Measurements from ENCODE around the gene H2AZ2.
"Not testable (repeated sequence)": the region's sequence is repeated elsewhere in the genome, so short reads cannot be mapped to it uniquely, and the experiment has no call there.

Gene H2AZ2

DNA sequence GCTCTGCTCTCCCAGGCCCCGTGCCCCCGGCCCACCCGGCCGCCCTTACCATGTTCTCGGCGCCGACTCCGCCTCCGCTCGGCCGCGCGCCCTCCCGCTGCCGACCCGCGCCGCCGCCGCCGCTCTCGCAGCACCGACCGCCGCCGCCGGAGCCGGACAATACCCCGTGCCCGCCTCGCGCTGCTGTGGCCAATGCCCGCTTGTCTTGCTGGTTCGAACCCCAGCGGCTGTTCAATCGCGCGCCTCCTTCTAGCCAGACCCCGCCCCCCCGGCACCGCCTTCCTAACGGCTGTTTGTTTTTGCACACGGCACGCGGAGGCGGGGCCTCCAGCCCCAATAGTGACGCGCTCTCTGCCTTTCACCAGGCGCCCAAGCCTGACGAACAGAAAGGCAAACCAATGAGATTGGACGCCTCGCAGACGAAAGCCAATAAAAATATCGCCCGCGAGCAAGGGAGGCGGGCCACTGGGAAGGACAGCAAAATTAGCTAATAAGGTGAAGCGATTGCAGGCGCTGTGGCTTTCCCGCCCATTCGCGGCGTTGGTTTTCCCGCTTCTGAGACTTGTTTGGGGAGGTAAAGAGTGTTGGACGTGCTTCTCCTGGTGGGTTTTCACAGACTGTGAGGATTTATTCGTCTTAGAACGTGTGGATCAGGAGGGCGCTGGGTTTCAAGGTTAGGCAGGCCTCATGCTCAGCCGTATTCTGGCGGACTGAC is at the start of gene H2AZ2:
Gene H2AZ2, minus strand, starts transcription at position 168 of the 715 bp plus-strand sequence. Its CDS starts 116 bp downstream, at position 52.
- peak; percentile 99 for DNase-seq

DNA sequence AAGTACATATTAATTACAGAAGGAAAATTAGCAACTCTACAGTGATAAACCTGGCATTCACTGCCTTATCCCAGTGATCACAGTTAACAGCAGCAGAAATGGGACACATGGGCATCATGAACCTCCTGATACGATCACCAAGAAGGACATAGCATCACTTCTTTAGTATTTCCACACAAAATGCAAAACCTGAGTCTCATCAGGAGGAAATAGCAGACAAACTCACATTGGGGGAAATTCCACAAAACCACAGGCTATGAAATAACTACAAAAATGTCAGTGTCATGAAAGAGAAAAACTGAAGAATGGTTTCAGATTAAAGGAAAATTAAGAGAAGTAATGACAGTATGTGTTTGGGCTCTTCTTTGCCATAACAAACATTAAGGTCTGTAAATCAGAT is 49.4 kb upstream of the H2AZ2 start:
- DNase-seq, result no peak

DNA sequence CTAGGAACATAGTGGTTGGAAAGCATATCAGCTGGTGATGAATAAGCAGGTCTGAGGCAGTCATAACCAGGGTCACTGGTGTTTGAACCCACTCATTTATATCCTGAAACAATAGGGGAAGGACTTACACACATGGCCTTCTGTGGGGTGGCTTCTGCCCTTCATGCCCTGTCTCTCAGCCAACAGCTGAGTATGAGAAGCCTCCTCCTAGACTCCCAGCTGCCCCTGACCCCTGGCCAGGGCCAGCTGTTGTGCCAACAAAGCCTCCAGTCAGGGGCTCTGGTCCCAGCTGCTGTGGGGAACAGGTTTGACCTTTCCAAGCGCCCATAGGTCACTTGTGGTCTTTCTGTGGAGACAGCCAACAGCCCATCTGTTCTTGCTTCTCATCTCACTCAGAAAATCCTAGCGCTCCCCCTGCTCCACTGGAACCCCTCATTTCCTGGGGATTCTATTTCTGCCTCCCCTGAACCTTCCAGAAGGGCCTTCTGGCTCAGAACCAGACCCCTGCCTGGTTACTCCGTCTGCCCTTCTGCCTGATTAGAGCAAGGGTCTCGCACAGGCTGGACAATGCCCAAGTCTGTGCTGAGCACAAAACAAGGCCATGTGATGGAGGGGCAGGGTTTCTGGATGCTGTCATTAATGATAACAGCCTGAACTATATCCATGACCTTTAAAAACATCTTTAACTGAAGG is 47.1 kb upstream of the H2AZ2 start:
- no peak for DNase-seq

DNA sequence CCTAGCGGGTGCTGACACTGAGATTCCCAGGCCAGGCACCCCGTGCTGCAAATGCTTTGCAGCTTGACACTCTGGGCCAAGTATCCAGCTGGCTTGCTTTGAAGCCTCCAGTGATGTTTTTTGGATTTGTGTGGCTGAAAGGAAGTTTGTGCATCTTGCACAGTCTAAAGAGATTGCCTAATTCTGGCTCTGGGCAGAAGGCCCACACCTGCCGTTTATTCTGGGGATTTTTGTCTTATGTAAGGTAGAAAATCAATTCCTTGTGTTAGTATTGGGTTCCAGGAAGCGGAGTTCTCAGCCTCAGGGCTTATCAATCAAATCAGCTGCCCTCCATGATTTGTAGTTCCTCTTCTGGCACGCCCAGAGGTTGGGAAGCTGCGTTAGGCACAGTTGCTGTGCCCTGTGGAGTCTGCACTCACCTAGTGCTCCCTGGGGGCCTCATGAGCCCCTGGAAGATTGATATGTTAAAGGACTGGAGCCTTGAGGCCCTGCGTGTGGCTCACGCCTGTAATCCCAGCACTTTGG is 45.9 kb upstream of the H2AZ2 start:
- no peak for DNase-seq

DNA sequence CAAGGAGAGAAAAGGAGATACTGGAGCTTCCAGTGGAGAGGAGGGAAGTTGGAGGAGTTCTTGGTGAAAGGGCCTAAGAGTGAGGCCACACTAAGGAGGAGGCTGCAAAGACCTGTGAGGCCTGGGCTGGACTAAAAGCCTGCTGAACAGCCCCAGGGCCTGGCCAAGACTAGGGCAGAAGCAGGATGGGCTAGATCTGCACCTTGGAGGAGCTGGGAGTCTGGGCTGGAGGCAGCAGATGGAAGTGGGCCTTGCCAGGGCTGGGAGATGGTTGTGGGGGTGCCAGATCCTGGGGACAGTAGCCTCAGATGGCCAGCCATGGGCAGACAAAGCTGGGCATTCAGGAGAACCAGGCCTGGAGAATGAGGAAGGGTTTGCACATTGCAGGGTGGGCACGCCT is 43.9 kb upstream of the H2AZ2 start:
- DNase-seq, result no peak

DNA sequence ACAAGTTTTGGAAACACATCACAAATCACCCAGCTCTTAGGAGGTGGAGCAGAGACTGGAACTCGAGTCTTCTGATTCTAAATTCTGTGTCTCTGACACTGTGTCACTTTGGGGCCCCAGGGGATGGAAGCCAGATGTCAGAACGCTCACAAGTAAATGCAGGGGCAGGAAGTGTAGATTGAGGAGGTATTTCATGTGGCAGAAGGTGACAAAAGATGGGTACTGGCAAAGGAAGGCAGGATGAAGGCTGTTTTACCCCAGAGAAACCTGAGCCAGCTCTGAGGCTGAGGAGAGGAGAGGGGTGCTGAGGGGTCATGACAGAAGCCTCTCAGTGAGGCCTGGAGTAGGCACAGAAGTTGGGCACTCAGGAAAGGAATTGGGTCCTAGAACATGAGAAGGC is 43.5 kb upstream of the H2AZ2 start:
- no peak for DNase-seq

DNA sequence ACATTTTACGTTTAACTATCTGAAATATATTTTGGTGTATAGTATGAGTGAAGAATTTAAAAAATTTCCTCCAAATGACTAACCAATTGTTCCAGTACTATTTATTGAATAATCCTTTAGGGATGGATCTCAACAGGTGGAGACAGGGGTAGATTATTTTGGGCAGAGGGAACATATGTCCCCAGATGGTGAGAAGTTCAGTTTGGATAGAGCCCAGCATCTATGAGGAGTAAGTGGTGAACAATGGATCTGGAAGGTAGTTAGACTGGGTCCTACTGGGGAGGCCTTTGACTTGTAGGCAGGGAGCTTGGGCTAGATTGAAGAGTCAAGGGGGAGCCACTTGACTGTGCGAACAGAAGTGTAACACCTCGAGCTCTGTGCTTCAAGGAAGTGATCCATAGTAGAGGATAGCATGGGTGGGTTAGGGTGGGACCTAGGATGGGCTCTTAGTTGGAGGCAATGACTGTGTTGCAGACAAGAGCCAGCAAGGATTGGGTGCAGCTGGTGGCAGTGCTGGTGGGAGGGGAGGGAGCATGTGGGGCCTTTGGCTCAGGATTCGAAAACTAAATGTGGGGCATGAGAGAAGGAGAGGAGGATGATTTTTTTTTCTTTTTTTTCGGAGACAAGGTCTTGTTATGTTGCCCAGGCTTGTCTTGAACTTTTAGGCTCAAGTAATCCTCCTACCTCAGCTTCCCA is 41.3 kb upstream of the H2AZ2 start:
- no peak for DNase-seq

DNA sequence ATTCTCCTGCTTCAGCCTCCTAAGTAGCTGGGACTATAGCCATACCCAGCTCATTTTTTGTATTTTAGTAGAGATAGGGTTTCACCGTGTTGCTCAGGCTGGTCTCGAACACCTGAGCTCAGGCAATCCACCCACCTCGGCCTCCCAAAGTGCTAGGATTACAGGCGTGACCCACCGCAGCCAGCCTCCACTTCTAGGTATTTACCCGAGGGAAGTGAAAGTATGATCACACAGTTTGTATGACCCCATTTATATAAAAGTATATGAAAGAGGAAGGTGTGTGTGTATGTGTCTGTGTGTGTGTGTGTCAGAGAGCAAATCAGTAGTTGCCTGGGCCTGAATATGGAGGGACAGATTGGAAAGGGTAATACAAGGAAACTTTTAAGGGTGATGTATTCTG is 39.4 kb upstream of the H2AZ2 start:
- DNase-seq, result no peak

DNA sequence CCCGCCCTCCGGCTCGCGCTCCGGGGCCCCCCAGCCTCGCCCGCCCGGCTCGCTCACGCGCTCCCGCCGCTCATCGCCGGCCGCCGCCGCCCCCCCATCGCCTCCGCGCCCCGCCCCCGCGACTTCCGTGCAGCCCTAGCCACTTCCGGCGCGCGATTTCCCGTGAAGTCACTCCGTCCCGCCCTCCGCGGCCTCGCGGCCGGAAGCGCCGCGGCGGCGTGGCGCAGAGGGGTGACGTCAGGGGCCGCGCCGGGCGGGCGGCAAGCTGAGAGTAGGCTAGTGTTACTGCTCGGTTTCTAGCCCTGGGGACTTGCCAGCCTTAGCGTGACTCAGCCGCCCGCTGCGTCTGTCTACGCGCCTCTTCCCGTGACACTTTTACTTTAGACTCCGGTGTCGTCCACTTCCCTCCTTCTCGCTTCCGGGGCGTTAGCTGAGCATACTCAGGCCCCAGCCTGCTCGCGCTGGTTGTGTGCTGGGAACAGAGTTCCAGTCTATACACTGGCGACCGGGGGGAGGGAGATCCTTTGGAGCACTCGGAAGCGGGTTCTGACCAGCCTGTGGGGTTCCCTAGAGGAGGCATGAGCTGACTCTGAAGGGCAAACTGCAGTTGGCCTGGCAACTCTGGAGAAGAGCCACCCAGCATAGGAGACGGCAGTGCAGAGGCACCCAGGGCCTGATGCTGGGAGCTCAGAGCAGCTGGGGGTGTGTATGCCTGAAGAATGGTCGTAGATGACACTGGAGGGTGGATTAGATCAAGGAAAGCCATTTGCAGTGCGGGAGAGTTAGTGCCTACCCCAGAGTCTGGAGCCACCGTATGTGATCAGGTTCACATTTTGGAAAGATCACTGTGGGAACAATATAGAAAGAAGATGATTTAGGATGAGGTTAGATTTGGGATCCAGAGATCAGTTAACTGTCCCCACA is 37.8 kb upstream of the H2AZ2 start, which contains the start of gene PURB:
Gene PURB, minus strand, starts transcription at position 137 of the 924 bp plus-strand sequence. CDS start 182 bp downstream, outside the sequence.
- peak; percentile 94 for DNase-seq

DNA sequence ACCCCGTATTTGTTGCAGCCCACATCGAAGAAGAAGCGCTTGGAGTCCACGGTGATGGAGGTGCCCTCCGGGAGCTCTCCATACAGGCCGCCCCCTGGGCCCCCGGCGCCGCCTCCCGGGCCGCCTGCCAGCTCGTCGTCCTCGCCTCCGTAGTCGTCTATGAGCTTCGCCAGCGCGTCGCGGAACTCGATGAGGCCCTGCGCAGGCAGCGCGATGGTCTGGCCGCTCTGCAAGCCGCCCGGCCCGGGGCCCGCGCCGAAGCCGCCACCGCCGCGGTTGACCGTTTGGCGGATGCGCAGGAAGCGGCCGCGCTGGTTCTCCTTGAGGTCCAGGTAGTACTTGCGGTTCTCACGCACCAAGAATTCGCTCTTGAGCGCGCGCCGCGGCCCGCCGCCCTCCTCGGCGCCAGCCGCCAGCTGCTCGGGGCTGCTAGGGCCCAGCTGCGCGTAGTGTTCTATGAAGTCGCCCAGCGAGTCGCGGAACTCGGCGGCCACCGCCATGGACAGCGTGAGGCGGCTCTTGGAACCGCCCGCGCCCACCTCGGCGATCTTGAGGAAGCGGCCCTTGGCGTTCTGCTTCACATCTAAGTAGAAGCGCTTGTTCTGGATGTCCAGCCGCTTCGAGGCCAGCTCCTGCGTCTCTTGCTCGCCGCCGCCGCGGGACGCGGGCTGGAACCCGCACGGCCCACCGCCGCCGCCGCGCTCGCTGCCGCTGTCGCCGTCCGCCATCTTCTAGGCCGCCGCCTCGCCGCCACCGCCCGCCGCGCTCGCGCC is 36.9 kb upstream of the H2AZ2 start:
- peak; percentile 1 for DNase-seq

DNA sequence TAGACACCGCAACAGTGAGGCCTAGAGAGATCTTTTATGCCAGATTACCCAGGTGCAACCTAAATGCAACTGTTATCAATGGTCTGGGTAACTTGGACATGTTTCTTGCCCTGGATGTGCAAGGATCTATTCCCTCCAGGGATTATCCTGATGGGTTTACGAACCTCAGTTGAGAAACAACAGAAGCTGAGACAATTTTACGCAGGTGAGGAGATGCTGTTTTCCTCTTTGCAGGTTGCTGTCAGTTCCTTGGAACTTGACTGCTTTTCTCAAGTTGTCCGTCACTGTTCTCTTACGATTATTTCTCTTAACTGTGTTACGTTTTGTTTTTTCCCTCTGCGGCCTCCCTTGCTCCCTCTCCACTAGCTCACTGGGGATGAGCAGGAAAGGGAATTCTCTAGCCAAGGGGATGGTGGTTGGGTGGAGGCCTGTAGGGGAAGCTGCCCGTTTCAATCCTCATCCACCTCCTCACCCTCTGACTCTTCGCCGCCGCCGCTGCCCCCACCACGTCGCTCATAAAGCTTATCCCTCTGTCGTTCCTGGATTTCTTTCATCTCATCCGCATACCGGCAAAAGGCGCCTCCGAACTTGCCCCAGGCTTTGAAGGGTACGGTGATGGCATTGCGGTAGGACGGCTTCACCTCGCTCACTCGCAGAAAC is 36.2 kb upstream of the H2AZ2 start:
- DNase-seq, result no peak

DNA sequence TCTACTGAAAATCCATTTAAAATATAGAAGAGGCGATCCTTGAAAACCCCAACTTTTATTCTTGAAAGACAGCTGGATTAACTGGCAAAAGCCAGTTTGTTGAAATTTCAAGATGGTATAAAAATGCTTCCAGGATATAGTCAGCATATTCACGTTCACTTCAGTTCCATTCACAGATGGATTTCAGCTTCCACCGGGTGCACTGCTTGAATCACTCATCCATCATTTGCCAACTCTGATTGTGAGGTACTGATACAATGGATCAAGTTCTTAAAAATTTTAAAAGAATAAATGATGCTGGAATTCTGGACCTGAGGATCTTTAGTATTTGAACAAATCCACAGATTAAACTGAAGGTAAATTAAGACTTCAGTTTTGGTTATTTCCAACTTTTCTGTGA is 35.0 kb upstream of the H2AZ2 start:
- DNase-seq, result no peak

DNA sequence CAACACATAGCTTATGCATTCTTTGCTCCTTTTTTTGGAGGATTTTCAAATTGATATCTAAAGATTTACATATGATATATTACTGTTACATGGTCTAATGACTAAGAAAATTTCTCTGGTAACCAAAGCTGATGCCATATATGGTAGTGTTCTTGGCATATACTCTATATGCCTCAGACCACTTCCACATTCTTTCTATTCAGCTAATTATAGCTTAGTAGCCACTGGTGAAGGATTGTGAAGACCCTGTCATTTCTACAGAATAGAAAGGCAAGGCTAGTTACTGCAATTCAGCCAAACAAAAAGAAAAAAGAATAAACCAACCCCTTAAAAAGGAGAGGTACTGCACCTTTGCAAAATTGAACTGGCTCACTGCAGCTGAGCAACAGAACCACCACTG is 33.7 kb upstream of the H2AZ2 start:
- no peak for DNase-seq

DNA sequence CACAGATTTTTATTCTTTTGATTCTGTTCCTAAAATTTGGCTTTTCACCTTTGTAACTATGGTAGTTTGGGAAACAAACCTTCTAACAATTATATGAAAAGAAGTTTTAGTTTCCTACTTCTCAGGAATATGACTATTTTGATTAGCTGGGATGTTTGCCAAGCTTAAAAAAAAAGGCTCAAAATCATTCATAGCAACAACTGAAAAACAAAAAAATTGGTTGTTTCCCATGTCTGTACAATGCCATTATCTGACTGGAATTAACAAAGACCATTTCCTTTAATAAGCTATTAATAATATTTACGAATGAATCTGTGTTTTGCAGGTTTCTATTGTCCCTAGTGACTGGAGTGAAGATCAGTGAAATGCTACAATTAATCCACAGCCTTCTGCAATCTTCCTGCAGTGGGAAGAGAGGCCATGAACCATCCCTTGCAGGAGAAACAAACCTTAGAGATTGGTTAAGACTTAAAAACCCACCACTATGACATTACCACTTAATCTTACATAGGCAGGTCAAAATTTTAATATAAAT is 33.2 kb upstream of the H2AZ2 start:
- no peak for DNase-seq

DNA sequence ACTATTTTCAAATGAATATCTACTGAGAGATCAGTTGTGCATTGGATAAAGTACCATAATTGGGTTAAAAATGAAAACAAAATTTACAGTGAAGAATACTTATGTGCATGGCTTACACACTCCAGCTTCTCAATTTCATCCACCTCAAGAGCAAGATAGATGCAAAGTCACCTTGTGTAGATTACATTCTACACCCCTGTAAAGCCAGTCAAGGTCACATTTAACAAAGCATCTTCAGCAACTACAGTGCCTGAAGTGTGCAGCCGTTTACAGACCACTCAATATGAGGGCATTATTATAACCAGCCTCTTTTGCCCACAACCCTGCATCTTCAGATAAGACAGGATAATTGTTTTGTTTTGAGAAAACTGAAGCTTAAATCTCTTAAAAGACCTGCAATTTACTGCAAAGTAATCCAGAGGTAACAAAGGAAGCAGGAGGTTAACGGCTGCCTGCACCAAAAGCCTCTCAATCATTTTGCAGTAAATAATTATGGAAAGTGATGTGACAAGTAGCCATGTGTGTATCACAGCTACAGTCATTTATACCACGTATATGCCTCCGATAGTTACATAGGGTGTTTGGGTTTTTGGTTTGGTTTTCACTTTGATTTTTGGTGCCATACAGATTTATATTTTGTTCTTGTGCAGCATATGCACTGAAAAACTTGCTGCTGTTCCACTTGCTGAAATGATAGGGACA is 32.6 kb upstream of the H2AZ2 start:
- no peak for DNase-seq

DNA sequence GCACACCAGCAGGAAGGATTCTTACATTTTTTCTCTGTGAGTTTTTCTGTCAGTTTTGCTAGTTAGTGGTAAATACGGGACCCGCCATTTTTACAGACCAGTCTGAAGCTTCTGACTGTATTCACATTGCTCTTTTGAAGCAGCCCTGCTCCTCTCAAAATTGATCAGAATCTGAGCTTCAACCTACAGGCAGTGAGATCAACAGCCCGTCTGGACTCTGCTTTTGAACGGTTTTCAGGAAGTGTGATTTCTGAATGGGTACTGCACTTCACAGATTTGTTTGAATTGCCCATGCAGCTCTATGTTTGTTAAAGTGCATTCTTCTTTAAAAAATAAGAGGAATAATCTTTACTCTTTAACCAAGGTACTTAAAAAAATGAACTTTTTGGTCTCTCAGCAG is 28.5 kb upstream of the H2AZ2 start:
- no peak for DNase-seq

DNA sequence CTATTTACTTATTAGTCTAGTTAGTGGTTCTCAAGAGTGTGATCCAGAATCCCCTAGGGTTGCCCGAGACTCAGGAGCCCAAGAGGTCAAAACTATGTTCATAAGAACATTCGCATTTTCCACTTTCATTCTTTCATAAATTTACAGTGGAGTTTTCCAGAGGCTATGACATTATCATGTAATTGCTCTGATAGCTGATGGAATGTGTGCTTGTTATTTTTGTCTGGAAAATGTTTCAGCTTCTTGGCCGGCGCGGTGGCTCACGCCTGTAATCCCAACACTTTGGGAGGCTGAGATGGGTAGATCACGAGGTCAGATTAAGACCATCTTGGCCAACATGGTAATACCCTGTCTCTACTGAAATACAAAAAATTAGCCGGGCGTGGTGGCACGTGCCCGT is 27.4 kb upstream of the H2AZ2 start:
- DNase-seq, result no peak

DNA sequence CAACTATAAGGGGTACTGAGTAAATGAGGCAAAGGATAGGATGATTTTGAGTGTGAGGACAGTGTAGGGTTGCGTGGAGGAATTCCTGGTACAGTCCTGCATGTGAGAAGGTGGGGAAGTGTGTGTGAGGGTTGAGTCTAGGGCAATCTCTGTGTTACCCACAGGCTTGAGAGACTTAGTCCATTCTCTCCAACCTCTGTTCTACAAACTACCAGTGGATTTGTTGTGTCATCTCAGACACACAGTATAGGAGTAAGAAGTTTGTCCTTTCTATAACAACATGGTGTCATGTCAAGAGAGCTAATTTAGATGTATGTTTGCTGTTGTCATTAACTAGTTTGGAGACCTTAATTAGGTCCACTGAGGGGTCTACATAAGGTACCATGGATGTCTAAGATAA is 24.9 kb upstream of the H2AZ2 start:
- DNase-seq, result no peak

DNA sequence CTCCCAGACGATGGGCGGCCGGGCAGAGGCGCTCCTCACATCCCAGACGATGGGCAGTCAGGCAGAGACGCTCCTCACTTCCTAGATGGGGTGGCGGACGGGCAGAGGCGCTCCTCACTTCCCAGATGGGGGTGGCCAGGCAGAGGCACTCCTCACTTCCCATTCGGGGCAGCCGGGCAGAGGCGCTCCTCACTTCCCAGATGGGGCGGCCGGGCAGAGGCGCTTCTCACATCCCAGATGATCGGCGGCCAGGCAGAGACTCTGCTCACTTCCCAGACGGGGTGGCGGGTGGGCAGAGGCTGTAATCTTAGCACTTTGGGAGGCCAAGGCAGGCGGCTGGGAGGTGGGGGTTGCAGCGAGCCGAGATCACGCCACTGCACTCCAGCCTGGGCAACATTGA is 24.0 kb upstream of the H2AZ2 start:
- not testable (repeated sequence) for DNase-seq

DNA sequence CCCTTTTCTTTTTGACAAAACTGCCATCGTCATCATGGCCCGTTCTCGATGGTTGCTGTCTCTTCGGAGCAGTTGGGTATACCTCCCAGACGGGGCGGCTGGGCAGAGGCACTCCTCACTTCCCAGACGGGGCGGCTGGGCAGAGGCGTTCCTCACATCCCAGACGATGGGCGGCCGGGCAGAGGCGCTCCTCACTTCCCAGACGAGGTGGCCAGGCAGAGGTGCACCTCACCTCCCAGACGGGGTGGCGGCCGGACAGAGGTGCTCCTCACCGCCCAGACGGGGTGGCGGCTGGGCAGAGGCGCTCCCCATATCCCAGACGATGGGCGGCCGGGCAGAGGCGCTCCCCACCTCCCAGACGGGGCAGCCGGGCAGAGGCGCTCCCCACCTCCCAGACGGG is 22.9 kb upstream of the H2AZ2 start:
- DNase-seq, result not testable (repeated sequence)
